ENCODE results near the gene CEP72.
"Not testable (repeated sequence)": the region's sequence is repeated elsewhere in the genome, so short reads cannot be mapped to it uniquely, and the experiment has no call there.

The CEP72 gene

DNA sequence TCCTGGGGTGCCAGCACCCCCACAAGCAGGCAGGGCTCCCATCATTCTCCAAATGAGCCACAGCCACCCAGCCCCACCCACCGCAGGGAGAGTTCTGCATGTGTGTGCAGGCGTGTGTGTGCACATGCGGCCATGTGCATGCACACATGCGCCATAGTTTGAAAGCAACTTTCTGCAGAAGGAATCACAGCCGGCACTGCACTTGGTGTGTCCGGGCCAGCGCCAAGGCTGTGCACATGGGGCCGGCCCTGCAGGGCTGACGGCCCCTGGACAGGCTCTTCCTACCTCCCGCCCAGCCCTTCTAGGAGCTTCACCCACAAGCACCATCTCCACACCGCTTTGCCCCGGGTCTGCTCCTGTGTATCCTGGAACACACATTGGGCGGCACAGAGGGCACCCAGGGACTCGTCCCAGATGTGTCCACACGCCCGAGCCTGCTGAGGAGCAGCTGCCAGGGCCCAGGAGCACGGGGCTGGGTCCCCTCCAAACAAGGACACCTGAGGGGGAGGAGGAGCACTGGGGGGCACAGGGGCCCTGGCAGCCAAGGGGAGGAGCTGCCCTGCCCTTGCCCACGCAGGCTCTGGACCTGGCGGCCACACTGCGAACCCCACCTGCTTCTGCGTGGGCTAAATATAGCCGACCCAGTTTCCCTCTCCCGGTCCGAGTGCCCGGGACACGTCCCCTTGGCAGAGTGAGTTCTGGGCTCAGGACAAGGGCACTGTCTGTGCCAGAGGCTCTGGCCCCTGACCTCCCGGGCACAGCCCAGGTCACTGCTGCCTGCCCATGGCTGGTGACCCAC is 61.9 kb downstream of the CEP72 start:
- DNase-seq: no peak

DNA sequence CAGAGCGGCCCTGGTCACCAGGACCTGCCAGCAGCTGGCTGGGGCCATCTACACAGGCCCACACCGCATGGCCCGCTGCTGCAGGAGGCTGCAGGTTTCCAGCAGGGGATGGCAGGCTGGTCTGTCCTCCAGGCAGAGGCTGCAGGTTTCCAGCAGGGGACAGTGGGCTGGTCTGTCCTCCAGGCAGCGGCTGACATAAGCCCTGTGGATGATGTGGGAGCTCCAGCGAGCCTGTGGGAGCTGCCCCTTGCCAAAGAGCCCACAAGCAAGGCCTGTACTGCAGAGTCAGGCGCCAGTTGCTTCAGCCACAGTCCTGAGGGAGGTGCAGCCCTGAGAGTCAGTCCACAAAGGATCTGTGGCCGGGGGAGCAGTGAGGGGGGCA is 62.5 kb downstream of the CEP72 start:
- no peak for DNase-seq

DNA sequence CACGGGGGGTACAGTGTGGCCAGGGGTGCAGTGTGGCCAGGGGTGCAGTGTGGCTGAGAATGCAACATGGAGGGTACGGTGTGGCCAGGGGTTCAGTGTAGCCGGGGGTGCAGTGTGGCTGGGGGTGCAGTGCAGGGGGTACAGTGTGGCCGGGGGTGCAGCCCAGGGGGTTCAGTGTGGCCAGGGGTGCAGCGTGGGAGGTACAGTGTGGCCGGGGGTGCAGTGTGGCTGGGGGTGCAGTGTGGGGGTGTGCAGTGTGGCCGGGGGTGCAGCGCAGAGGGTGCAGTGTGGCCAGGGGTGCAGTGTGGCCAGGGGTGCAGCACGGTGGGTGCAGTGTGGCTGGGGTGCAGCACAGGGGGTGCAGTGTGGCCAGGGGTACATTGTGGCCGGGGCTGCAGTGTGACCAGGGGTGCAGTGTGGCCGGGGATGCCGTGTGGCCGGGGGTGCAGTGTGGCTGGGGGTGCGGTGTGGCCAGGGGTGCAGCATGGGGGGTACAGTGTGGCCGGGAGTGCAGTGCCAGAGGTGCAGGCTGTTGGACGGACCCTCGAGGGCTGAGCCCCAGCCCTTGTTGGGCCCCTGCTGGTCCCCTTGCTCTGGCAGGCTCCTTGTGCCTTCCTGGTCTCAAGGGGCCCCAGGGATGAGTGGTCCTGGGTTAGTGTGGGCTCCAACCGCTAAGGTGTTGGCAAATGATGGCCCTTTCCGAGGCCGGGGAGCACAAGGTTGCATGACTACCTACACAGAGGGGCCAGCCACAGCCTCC is 63.2 kb downstream of the CEP72 start:
- DNase-seq: no peak

- DNase-seq: no peak
Measured at GRCh38 chr5:675871-676698, 63.9 kb downstream of the CEP72 start.

GRCh38 chr5:676699-677076 is 64.5 kb downstream of the CEP72 start:
- DNase-seq: no peak

DNA sequence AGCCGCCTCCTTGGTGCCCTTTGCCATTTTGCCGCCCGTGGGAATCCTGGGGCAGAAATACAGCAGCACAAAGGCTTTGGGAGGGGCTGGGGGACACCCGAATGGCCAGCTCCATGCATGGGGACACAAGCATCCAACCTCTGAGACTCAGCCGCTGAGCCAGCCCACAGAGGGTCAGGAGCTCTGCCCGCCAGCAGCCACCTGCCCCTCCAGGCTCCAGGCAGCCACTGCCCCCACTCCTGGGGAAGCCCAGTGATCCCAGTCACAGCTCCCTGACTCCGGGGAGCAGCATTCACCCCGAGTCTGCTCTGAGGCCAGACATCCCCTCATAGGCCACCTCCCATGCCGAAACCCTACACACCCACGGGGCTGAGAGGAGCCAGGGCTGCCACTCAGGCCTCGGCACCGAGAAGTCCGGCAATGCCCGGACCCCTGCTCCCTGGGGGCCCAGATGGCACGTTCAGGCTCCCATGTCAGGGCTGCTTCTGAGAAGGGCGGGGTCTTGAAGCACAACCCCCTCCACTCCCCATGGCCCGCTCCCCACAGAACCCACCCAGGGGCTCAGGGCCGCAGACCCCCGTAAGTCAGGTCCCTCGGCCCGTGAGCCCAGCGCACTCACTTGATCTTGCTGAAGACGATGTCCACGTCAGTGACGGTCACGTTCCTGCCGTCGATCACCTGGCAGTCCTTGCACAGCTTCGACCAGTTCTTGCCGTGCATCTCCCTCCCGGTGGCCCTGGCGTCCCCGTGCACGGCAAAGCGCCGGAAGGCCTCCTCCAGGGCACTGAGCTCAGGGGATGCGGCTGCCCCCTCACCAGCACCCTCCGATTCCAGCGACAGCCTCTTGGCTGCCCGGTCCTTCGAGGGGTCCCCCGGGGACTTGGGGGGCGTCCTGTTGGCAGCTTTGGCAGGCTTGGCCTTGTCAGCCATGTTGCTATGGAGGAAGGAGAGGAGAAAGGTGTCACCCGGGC is 65.3 kb downstream of the CEP72 start:
- DNase-seq: no peak

- not testable (repeated sequence) for DNase-seq
Measured at GRCh38 chr5:678521-678920, 66.4 kb downstream of the CEP72 start.

DNA sequence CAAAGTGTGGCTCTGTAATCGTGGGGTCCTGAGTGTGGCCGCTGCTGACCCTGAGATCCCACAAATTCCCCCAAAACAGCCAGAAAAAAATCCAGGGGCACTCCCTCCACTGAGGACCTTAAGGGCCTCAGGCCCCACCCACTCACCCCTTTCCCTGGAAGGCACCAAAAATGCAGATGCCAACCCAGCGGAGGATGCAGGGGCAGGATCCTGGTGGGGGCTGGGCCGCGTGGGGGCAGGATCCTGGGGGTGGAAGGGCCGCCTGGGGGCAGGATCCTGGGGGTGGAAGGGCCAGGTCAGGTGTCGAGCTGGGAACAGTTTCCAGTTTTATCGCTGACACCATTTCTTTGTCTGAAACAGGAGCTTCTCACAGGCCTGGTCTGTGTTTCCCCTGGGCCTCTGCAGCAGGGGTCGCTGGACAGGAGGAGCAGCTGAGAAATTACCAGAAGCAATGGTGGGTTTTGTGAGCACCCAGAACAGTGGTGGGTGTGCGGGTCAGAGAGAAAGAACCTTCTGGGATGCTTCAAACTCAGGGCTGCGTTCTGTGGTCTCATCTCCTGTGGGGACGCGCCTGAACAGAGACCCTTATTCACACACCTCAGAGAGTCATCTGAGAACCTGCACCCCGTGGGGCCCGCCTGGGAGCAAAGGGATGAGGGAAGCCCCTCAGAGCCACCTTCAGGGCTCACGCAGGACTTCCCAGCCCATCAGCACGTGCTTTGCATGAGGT is 67.2 kb downstream of the CEP72 start:
- DNase-seq: not testable (repeated sequence)

- DNase-seq: not testable (repeated sequence)
Measured at GRCh38 chr5:680118-680795, 68.1 kb downstream of the CEP72 start.

GRCh38 chr5:680836-681235 is 68.7 kb downstream of the CEP72 start:
- not testable (repeated sequence) for DNase-seq

GRCh38 chr5:681317-682191 is 69.4 kb downstream of the CEP72 start:
- not testable (repeated sequence) for DNase-seq

DNA sequence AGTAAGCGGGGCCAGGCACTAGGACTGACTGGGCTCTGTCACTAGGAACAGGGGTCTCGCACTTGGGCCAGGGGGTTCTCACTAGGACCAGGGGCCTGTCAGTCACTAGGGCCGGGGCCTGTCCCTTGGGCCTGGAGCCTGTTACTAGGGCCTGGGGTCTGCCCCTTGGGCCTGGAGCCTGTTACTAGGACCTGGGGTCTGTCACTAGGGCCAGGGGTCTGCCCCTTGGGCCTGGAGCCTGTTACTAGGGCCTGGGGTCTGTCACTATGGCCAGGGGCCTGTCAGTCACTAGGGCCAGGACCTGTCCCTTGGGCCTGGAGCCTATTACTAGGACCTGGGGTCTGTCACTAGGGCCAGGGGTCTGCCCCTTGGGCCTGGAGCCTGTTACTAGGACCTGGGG is 70.1 kb downstream of the CEP72 start:
- DNase-seq: not testable (repeated sequence)

- not testable (repeated sequence) for DNase-seq
Measured at GRCh38 chr5:682651-683358, 70.7 kb downstream of the CEP72 start.

- DNase-seq: no peak
Measured at GRCh38 chr5:683551-684481, 71.7 kb downstream of the CEP72 start.

GRCh38 chr5:684751-685216 is 72.6 kb downstream of the CEP72 start:
- no peak for DNase-seq

DNA sequence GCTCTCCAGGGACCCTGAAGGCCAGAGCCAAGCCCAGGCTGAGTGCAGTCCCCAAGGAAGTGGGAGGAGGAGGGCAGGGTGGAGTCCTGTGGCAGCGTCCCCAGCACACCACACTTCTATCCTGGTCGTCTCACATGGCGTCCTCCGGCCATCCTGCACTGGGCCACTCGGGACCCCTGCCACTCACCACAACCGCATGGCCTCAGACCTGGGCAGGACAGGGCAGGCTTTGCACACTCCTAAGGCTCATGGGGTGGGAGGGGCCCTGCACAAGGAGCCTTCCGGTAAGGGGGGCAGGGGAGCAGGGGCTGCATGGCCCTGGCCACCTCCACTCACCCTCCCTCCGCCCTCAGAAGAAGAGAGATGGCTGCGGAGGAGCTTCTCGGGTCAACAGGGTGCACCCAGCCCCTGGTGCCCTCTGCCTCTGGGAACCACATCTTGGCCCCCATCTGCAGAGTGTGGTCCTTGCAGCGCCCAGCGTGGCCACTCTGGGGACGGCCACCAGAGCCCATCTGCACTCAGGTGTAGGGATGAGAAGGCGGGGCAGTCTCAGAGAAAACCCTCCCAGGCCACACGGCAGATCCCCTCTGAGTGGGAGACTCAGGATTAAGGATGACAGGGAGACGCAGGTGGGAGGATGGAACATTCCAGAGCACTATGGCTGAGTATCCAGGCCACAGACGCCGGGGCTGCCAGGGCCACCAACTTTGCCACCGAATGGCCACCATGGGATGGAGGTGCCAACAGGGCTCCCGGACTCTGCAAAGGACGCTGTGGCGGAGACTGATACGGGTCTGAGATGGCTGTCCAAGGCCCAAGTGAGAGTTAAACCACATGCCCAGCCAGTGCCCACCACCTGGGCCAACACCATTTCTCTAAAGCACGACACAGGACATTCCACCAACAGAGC is 73.4 kb downstream of the CEP72 start:
- no peak for DNase-seq

DNA sequence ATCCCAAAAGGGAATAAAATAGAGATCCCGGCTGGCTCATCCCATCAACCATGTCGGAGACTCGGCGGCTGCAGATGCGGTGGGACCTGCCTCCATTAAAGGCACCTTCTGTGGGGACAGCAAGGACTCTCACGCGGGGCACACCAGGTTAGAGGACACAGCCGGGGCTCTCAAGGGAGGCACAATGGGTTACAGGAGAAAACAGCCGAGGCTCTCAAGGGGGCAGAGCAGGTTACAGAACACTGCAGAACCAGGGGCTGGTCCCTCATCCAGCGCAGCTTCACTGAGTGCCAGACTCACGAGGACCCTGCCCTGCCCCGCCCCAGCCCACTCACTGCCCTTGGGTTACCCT is 74.0 kb downstream of the CEP72 start:
- DNase-seq: not testable (repeated sequence)
